Measurements from ENCODE around the gene ERF. TPM values are rescaled to one million over a fixed set of nuclear protein-coding genes. Genes with fewer than 3 reads are reported as not detected.

Gene ERF
- total and polyA plus RNA-seq, 4 donors: 8.7 to 21.0 (median 13.8) TPM

- H3K9me3 ChIP-seq (ENCODE audit: control insufficient read depth in 4 of 4, low read length in 3 of 4): no peaks in the 10 kb centered on the region
- no peaks in the 10 kb centered on the region for H3K27me3 ChIP-seq (ENCODE audit: control insufficient read depth in 4 of 4, insufficient read depth in 4 of 4, low read length in 3 of 4)
- DNase-seq (ENCODE audit: low spot score): no peak
- no peak for TF ChIP-seq TAF1 (conservative IDR thresholded peaks at IDR 0.05)
- peak; percentile 59 for TF ChIP-seq NR2F2 (IDR thresholded peaks at IDR 0.05)
- 16% methylated on average over 38 of the region's 38 CpGs for WGBS
- H3K9ac ChIP-seq (ENCODE audit: low read depth in 1 of 2, low read length in 2 of 2): peak overlapping the region; percentile 54 to 63
- peak overlapping the region; percentile 47 to 99 (median 59) for H3K4me3 ChIP-seq (ENCODE audit: low read depth in 1 of 3, low read length in 3 of 3)
- peaks cover 12 to 31% (median 24%) of the 10 kb centered on the region in 4 donors for H3K4me1 ChIP-seq (ENCODE audit: control insufficient read depth in 4 of 4, insufficient read depth in 4 of 4, low read length in 3 of 4)
- no peaks in the 10 kb centered on the region for H3K36me3 ChIP-seq (ENCODE audit: control insufficient read depth in 4 of 4, insufficient read depth in 3 of 4, low read depth in 1 of 4, low read length in 3 of 4)
- peak overlapping the region; percentile 80 to 87 for H3K27ac ChIP-seq (ENCODE audit: low read depth in 1 of 2, low read length in 2 of 2)
These were observed 1.1 kb upstream of the ERF start for GRCh38 chr19:42255766-42256745.

DNA sequence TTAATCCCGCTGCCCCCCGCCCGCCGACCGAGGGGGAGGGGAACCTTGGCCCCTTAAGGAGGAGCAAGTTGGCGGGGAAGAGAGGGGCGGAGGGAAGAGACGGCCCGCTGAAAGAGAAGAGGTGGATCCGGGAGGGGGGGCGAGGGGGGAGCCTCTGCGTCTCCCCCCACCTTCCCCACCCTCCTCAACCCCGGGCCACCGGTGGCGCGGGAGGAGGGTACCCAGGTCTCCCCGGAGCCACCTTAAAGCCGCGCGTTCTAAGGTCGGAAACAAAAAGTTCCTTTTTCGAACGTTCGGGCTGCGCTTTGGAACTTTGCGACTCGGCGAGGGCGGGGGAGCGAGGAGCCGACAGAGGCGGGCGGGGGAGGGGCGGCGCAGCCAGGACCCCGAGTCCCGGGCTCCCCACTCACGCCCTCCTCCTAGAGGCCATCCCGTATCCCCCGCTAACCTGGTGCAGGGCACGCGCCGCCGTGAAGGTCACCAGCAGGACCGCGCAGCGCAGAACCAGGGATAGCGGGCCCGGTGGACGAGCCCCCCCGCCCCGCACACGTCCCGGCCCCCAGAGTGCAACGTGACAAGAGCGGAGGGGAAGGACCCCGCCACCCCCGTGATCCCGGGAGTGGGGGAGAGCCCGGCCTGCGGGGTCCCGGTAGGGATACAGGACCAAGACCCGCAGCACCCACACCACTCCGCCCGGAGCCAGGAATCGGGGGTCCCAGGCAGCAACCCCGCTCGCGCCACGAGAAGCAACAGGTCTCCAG is 659 bp downstream of the ERF start:
- H3K4me1 ChIP-seq (ENCODE audit: control insufficient read depth in 4 of 4, insufficient read depth in 4 of 4, low read length in 3 of 4): peaks cover 16 to 43% (median 33%) of the 10 kb centered on the region in 4 donors
- H3K4me3 ChIP-seq (ENCODE audit: low read depth in 1 of 3, low read length in 3 of 3): peak overlapping the region; percentile 64 to 99 (median 66)
- DNase-seq (ENCODE audit: low spot score): peak; percentile 71
- TF ChIP-seq, protein P1, sequence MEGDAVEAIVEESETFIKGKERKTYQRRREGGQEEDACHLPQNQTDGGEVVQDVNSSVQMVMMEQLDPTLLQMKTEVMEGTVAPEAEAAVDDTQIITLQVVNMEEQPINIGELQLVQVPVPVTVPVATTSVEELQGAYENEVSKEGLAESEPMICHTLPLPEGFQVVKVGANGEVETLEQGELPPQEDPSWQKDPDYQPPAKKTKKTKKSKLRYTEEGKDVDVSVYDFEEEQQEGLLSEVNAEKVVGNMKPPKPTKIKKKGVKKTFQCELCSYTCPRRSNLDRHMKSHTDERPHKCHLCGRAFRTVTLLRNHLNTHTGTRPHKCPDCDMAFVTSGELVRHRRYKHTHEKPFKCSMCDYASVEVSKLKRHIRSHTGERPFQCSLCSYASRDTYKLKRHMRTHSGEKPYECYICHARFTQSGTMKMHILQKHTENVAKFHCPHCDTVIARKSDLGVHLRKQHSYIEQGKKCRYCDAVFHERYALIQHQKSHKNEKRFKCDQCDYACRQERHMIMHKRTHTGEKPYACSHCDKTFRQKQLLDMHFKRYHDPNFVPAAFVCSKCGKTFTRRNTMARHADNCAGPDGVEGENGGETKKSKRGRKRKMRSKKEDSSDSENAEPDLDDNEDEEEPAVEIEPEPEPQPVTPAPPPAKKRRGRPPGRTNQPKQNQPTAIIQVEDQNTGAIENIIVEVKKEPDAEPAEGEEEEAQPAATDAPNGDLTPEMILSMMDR (IDR thresholded peaks at IDR 0.05; ENCODE audit: low read depth, low read length, missing input control): no peak
- TF ChIP-seq RXRA (IDR thresholded peaks at IDR 0.05) (peak; percentile 6 to 23), GABPA (IDR thresholded peaks at IDR 0.05 in 1 of 2, conservative IDR thresholded peaks at IDR 0.05 in 1 of 2) (no peak), RAD21 (IDR thresholded peaks at IDR 0.05) (no peak), HNF4A (conservative IDR thresholded peaks at IDR 0.05) (peak; percentile 8 to 49), EGR1 (IDR thresholded peaks at IDR 0.05; ENCODE audit: low read depth in 2 of 2) (peak in 1 of 2 donors; percentile 36), JUND (IDR thresholded peaks at IDR 0.05) (no peak)
- TF ChIP-seq, protein P2, sequence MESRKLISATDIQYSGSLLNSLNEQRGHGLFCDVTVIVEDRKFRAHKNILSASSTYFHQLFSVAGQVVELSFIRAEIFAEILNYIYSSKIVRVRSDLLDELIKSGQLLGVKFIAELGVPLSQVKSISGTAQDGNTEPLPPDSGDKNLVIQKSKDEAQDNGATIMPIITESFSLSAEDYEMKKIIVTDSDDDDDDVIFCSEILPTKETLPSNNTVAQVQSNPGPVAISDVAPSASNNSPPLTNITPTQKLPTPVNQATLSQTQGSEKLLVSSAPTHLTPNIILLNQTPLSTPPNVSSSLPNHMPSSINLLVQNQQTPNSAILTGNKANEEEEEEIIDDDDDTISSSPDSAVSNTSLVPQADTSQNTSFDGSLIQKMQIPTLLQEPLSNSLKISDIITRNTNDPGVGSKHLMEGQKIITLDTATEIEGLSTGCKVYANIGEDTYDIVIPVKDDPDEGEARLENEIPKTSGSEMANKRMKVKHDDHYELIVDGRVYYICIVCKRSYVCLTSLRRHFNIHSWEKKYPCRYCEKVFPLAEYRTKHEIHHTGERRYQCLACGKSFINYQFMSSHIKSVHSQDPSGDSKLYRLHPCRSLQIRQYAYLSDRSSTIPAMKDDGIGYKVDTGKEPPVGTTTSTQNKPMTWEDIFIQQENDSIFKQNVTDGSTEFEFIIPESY (IDR thresholded peaks at IDR 0.05): no peak
- TF ChIP-seq, protein P3, sequence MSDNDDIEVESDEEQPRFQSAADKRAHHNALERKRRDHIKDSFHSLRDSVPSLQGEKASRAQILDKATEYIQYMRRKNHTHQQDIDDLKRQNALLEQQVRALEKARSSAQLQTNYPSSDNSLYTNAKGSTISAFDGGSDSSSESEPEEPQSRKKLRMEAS (IDR thresholded peaks at IDR 0.05): no peak
- H3K9ac ChIP-seq (ENCODE audit: low read depth in 1 of 2, low read length in 2 of 2): peak overlapping the region; percentile 93 to 96
- under 1% methylated on average over 70 of the region's 70 CpGs for WGBS
- H3K9me3 ChIP-seq (ENCODE audit: control insufficient read depth in 4 of 4, low read length in 3 of 4): no peaks in the 10 kb centered on the region
- H3K36me3 ChIP-seq (ENCODE audit: control insufficient read depth in 4 of 4, insufficient read depth in 3 of 4, low read depth in 1 of 4, low read length in 3 of 4): peaks cover 0 to 8% (median 3%) of the 10 kb centered on the region in 4 donors
- peak overlapping the region; percentile 99 to 100 for H3K27ac ChIP-seq (ENCODE audit: low read depth in 1 of 2, low read length in 2 of 2)
- H3K27me3 ChIP-seq (ENCODE audit: control insufficient read depth in 4 of 4, insufficient read depth in 4 of 4, low read length in 3 of 4): no peaks in the 10 kb centered on the region

Measured in liver (tissue), 9 donors.